ENCODE results near the gene TMC2. TPM values are rescaled to one million over a fixed set of nuclear protein-coding genes. Genes with fewer than 3 reads are reported as not detected.

The TMC2 gene
- polyA plus RNA-seq, 3 donors = not detected

- Mint-ChIP-seq H3K9me3 (peaks cover 13 to 33% (median 29%) of the 10 kb centered on the region in 7 donors), H3K4me1 (no peaks in the 10 kb centered on the region), H3K27me3 (ENCODE audit: low read depth in 3 of 3) (peaks cover 2 to 20% (median 4%) of the 10 kb centered on the region in 3 donors), H3K4me3 (no peak overlapping the region), H3K36me3 (no peaks in the 10 kb centered on the region), H3K27ac (no peak overlapping the region)
- intact Hi-C loops (cut with micrococcal nuclease) = no loop called here
- H4K20me1 ChIP-seq (ENCODE audit: insufficient read depth, low read length) = no peaks in the 10 kb centered on the region
- H3K79me2 ChIP-seq (ENCODE audit: insufficient read depth, low read length) = no peaks in the 10 kb centered on the region
- no peak overlapping the region for H3K27ac ChIP-seq (ENCODE audit: low read depth in 1 of 2, low read length in 2 of 2)
- peaks cover 18 to 24% of the 10 kb centered on the region in 2 donors for H3K9me3 ChIP-seq (replicated peaks in 1 of 2; ENCODE audit: control insufficient read depth in 1 of 2, insufficient read depth in 1 of 2, low read length in 2 of 2)
- no peak overlapping the region for H3K4me2 ChIP-seq (replicated peaks; ENCODE audit: extremely low read depth, low read length, poor library complexity, severe bottlenecking)
- H3K9ac ChIP-seq (ENCODE audit: insufficient read depth, low read length, poor library complexity, severe bottlenecking) = no peak overlapping the region
- TF ChIP-seq CTCF (IDR thresholded peaks at IDR 0.05) = no peak
- no peak for DNase-seq
- H3K4me1 ChIP-seq (ENCODE audit: control insufficient read depth in 1 of 2, insufficient read depth in 2 of 2, low read length in 2 of 2) = no peaks in the 10 kb centered on the region
- H3K4me3 ChIP-seq (replicated peaks in 1 of 3; ENCODE audit: low read depth in 2 of 3, low read length in 3 of 3) = no peak overlapping the region
- peaks cover 0 to 3% of the 10 kb centered on the region in 2 donors for H3K27me3 ChIP-seq (ENCODE audit: control insufficient read depth in 2 of 2, insufficient read depth in 2 of 2, low read length in 2 of 2)
- H3K36me3 ChIP-seq (replicated peaks in 1 of 2; ENCODE audit: control insufficient read depth in 1 of 2, insufficient read depth in 2 of 2, low read length in 2 of 2) = no peaks in the 10 kb centered on the region
- H2AFZ ChIP-seq (ENCODE audit: insufficient read depth, low read depth, low read length, poor library complexity, severe bottlenecking) = no peak overlapping the region
- no CpG with 5 or more reads among the region's 3 CpGs for whole genome bisulfite sequencing (ENCODE audit: insufficient coverage)
These were observed 68.1 kb downstream of the TMC2 start for GRCh38 chr20:2604506-2604835.

- WGBS (ENCODE audit: insufficient coverage) = no CpG with 5 or more reads among the region's 1 CpG
- H3K79me2 ChIP-seq (ENCODE audit: insufficient read depth, low read length) = no peaks in the 10 kb centered on the region
- H3K4me1 ChIP-seq (ENCODE audit: control insufficient read depth in 1 of 2, insufficient read depth in 2 of 2, low read length in 2 of 2) = no peaks in the 10 kb centered on the region
- peaks cover 18 to 24% of the 10 kb centered on the region in 2 donors for H3K9me3 ChIP-seq (replicated peaks in 1 of 2; ENCODE audit: control insufficient read depth in 1 of 2, insufficient read depth in 1 of 2, low read length in 2 of 2)
- H3K36me3 Mint-ChIP-seq = no peaks in the 10 kb centered on the region
- intact Hi-C loops (cut with micrococcal nuclease) = no loop called here
- H3K36me3 ChIP-seq (replicated peaks in 1 of 2; ENCODE audit: control insufficient read depth in 1 of 2, insufficient read depth in 2 of 2, low read length in 2 of 2) = no peaks in the 10 kb centered on the region
- no peaks in the 10 kb centered on the region for H4K20me1 ChIP-seq (ENCODE audit: insufficient read depth, low read length)
- H2AFZ ChIP-seq (ENCODE audit: insufficient read depth, low read depth, low read length, poor library complexity, severe bottlenecking) = no peak overlapping the region
- no peak for DNase-seq
- H3K27ac Mint-ChIP-seq = no peak overlapping the region
- no peak overlapping the region for H3K4me3 Mint-ChIP-seq
- no peak overlapping the region for H3K4me3 ChIP-seq (replicated peaks in 1 of 3; ENCODE audit: low read depth in 2 of 3, low read length in 3 of 3)
- no peak for TF ChIP-seq CTCF (IDR thresholded peaks at IDR 0.05)
- no peak overlapping the region for H3K9ac ChIP-seq (ENCODE audit: insufficient read depth, low read length, poor library complexity, severe bottlenecking)
- peaks cover 4 to 16% (median 7%) of the 10 kb centered on the region in 3 donors for H3K27me3 Mint-ChIP-seq (ENCODE audit: low read depth in 3 of 3)
- H3K4me1 Mint-ChIP-seq = no peaks in the 10 kb centered on the region
- no peak overlapping the region for H3K4me2 ChIP-seq (replicated peaks; ENCODE audit: extremely low read depth, low read length, poor library complexity, severe bottlenecking)
- no peak overlapping the region for H3K27ac ChIP-seq (ENCODE audit: low read depth in 1 of 2, low read length in 2 of 2)
- peaks cover 0 to 3% of the 10 kb centered on the region in 2 donors for H3K27me3 ChIP-seq (ENCODE audit: control insufficient read depth in 2 of 2, insufficient read depth in 2 of 2, low read length in 2 of 2)
- H3K9me3 Mint-ChIP-seq = peaks cover 14 to 38% (median 30%) of the 10 kb centered on the region in 7 donors
These were observed 70.2 kb downstream of the TMC2 start for GRCh38 chr20:2606507-2607006.
